Measurements from ENCODE around the gene RAD21L1.

DNA sequence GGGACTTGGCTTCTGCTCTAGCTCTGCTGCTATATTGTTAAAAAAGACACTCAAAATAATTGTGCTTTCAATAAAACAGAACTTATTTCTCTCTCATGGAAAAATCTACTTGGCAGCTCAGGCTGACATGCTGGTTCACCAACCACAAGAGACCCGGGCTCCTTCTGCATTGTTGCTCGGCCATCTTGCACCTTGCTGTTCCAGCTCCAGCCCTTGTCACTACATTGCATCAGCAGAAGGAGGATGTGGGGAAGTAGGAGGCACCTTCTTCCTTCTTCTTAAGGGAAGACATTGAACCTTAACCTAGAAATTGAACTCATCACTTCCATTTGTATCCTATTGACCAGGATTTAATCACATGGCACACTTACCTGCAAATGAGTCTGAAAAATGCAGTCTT lies 29.2 kb upstream of the RAD21L1 start:
- TF ChIP-seq, protein P1, sequence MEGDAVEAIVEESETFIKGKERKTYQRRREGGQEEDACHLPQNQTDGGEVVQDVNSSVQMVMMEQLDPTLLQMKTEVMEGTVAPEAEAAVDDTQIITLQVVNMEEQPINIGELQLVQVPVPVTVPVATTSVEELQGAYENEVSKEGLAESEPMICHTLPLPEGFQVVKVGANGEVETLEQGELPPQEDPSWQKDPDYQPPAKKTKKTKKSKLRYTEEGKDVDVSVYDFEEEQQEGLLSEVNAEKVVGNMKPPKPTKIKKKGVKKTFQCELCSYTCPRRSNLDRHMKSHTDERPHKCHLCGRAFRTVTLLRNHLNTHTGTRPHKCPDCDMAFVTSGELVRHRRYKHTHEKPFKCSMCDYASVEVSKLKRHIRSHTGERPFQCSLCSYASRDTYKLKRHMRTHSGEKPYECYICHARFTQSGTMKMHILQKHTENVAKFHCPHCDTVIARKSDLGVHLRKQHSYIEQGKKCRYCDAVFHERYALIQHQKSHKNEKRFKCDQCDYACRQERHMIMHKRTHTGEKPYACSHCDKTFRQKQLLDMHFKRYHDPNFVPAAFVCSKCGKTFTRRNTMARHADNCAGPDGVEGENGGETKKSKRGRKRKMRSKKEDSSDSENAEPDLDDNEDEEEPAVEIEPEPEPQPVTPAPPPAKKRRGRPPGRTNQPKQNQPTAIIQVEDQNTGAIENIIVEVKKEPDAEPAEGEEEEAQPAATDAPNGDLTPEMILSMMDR (IDR thresholded peaks at IDR 0.05), result no peak
- TF ChIP-seq POLR2A (IDR thresholded peaks at IDR 0.05), result no peak

Data from uterus (tissue), 2 donors.